ENCODE measurements around the gene POLR2L. TPM values are rescaled to one million over a fixed set of nuclear protein-coding genes. Genes with fewer than 3 reads are reported as not detected.
A peak's percentile ranks its signal among the peaks of the same experiment; 100 is the strongest.

The POLR2L gene
- polyA plus RNA-seq, 3 donors from 2014 or later: 139 to 200 (median 142) TPM

- peak; percentile 73 to 78 (median 77) for DNase-seq
- peaks cover 10 to 15% of the 10 kb centered on the region in 2 donors for H3K4me1 Mint-ChIP-seq
- H3K9me3 Mint-ChIP-seq: no peaks in the 10 kb centered on the region
- peak overlapping the region; percentile 92 to 97 (median 94) for H3K27ac Mint-ChIP-seq
- H3K27me3 Mint-ChIP-seq (ENCODE audit: low read depth in 3 of 3): peaks cover 0 to 5% (median 3%) of the 10 kb centered on the region in 3 donors
- H3K36me3 Mint-ChIP-seq: peaks cover 0 to 3% (median 0%) of the 10 kb centered on the region in 3 donors
- H3K4me3 Mint-ChIP-seq: peak overlapping the region; percentile 90 to 95 (median 92)
These were observed 46.4 kb downstream of the POLR2L start for GRCh38 chr11:795634-796564.

- H3K4me1 Mint-ChIP-seq: peaks cover 10 to 15% of the 10 kb centered on the region in 2 donors
- H3K27ac Mint-ChIP-seq: peak overlapping the region in 3 of 6 donors; percentile 36 to 95 (median 51)
- peaks cover 0 to 6% (median 3%) of the 10 kb centered on the region in 3 donors for H3K27me3 Mint-ChIP-seq (ENCODE audit: low read depth in 3 of 3)
- H3K36me3 Mint-ChIP-seq: peaks cover 0 to 3% (median 0%) of the 10 kb centered on the region in 3 donors
- no peaks in the 10 kb centered on the region for H3K9me3 Mint-ChIP-seq
- no peak for DNase-seq
- peak overlapping the region; percentile 25 to 92 (median 48) for H3K4me3 Mint-ChIP-seq
These were observed 47.3 kb downstream of the POLR2L start for GRCh38 chr11:794766-795633.

DNA sequence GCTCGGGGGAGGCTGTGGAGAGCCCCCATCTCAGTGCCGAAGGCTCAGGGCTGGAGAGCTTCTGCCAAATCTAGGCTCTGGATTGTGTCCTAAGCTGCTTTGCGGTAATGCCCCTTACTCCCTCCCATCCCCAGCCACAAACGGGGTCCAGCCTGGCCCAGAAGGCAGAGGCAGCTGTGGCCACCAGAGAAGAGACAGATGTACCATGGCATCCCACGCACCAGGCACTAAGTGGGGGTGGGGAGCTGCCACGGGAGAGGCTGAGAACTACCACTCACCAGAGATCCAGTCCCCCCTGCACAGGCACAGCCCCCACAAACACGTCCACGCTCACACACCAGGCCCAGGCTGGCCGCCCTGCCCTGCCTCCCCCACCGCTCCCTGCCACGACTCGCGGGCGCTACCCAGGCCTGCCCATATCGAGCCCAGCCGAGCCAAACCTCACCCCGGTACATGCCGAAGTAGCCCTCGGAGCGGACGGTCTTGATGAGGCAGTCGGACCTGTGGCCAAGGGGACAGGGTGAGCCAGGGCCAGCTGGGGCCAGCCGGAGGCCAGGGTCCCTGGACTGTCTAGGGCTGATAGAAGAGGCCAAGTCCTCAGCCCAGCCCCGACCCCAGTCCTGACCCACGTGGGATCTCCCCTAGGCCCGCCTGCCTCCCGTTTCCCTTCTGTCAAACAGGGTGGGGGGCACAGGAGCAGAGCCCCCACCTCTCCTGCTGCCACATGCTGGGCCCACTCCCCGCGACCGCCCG is 48.1 kb downstream of the POLR2L start:
- H3K4me1 Mint-ChIP-seq: peaks cover 10 to 16% of the 10 kb centered on the region in 2 donors
- peak overlapping the region in 2 of 5 donors; percentile 18 to 38 for H3K4me3 Mint-ChIP-seq
- H3K27ac Mint-ChIP-seq: peak overlapping the region in 1 of 6 donors; percentile 34
- H3K36me3 Mint-ChIP-seq: peaks cover 0 to 3% (median 0%) of the 10 kb centered on the region in 3 donors
- H3K27me3 Mint-ChIP-seq (ENCODE audit: low read depth in 3 of 3): peaks cover 0 to 6% (median 3%) of the 10 kb centered on the region in 3 donors
- no peaks in the 10 kb centered on the region for H3K9me3 Mint-ChIP-seq
- no peak for DNase-seq

DNA sequence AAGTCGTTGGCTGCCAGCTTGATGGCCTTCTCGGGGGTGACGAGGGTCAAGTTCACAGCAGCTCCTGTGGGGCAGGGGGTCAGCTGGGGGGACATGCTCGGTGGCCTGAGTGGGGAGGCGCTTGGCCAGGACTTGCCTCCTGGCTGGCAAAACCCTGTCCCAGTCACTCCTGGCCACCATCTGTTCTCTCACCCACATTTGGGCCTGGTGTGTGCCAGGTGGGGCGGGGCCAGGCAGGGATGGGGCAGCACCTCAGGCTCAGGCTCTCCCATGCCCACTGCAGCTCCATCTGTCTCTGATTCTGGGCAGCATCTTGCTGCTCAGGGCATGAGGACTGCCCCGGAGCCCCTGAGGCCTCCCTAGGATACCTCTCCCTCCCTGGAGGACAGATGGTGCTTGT is 48.8 kb downstream of the POLR2L start:
- no peak for DNase-seq
- peaks cover 0 to 3% (median 0%) of the 10 kb centered on the region in 3 donors for H3K36me3 Mint-ChIP-seq
- no peaks in the 10 kb centered on the region for H3K9me3 Mint-ChIP-seq
- peak overlapping the region in 1 of 6 donors; percentile 34 for H3K27ac Mint-ChIP-seq
- peak overlapping the region in 2 of 5 donors; percentile 14 to 27 for H3K4me3 Mint-ChIP-seq
- H3K4me1 Mint-ChIP-seq: peaks cover 10 to 16% of the 10 kb centered on the region in 2 donors
- peaks cover 2 to 6% (median 3%) of the 10 kb centered on the region in 3 donors for H3K27me3 Mint-ChIP-seq (ENCODE audit: low read depth in 3 of 3)

GRCh38 chr11:792873-793272 is 49.5 kb downstream of the POLR2L start:
- Mint-ChIP-seq H3K27me3 (ENCODE audit: low read depth in 3 of 3) (peaks cover 2 to 8% (median 3%) of the 10 kb centered on the region in 3 donors), H3K9me3 (no peaks in the 10 kb centered on the region)

GRCh38 chr11:792535-792821 is 49.9 kb downstream of the POLR2L start:
- H3K36me3 Mint-ChIP-seq: peaks cover 0 to 3% (median 0%) of the 10 kb centered on the region in 3 donors
- peaks cover 2 to 10% (median 3%) of the 10 kb centered on the region in 3 donors for H3K27me3 Mint-ChIP-seq (ENCODE audit: low read depth in 3 of 3)

More at GRCh38 chr11:792873-793272, 49.5 kb downstream of the POLR2L start:
- peaks cover 0 to 3% (median 0%) of the 10 kb centered on the region in 3 donors for H3K36me3 Mint-ChIP-seq
- no peak for DNase-seq
- H3K27ac Mint-ChIP-seq: no peak overlapping the region
- H3K4me3 Mint-ChIP-seq: no peak overlapping the region
- H3K4me1 Mint-ChIP-seq: peaks cover 10 to 16% of the 10 kb centered on the region in 2 donors

DNA sequence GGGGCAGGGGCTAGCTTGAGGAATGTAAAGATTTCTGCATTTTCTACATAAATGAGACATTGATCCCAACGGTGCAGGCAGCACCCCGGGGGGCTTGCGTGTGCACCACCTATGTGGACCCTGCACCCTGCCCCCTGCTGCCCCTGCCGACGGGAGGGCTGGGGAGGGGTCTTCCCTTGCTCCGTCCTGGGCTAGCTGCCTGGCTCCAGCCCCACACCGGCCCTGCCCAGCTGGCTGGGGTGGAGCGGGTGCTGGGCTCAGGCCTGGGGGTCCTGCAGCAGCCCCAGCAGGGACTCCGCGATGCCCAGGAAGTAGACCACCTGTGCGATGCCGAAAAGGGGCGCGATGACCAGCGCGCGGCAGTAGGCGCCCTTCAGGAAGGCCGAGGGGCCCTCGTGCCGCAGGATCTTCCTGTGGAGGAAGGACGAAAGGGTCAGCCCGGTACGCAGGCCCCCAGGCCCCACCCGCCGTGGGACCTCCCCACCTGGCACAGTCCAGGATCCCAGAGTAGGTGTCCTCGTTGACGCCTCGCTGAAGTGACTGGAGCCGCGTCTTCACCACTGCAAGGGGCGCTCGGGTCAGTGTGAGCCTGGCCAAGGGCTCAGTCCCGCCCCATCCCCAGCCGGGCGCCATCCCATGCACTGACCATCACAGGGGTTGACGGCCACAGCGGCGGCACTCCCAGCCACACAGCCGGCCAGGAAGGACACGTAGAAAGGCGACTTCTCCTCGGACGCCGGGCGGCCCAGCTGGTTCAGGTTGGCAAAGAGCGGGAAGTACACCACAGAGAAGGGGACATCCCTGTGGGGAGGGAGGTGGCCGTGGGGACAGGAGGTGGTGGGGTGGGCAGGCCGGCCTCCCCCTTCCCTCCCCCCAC is 50.4 kb downstream of the POLR2L start:
- peaks cover 10 to 12% of the 10 kb centered on the region in 2 donors for H3K4me1 Mint-ChIP-seq
- no peak for DNase-seq
- H3K36me3 Mint-ChIP-seq: peaks cover 0 to 3% (median 0%) of the 10 kb centered on the region in 3 donors
- peaks cover 0 to 6% (median 2%) of the 10 kb centered on the region in 3 donors for H3K27me3 Mint-ChIP-seq (ENCODE audit: low read depth in 3 of 3)
- H3K27ac Mint-ChIP-seq: no peak overlapping the region
- H3K9me3 Mint-ChIP-seq: no peaks in the 10 kb centered on the region
- no peak overlapping the region for H3K4me3 Mint-ChIP-seq

More at GRCh38 chr11:792535-792821, 49.9 kb downstream of the POLR2L start:
- Mint-ChIP-seq H3K4me1 (peaks cover 10 to 16% of the 10 kb centered on the region in 2 donors), H3K9me3 (no peaks in the 10 kb centered on the region), H3K4me3 (no peak overlapping the region), H3K27ac (no peak overlapping the region)
- no peak for DNase-seq

- Mint-ChIP-seq H3K4me3 (no peak overlapping the region), H3K9me3 (no peaks in the 10 kb centered on the region), H3K36me3 (peaks cover 0 to 3% (median 0%) of the 10 kb centered on the region in 3 donors), H3K27me3 (ENCODE audit: low read depth in 3 of 3) (peaks cover 0 to 5% (median 2%) of the 10 kb centered on the region in 3 donors), H3K27ac (peak overlapping the region in 2 of 6 donors; percentile 49 to 65), H3K4me1 (peaks cover 2 to 3% of the 10 kb centered on the region in 2 donors)
- no peak for DNase-seq
These were observed 51.4 kb downstream of the POLR2L start for GRCh38 chr11:790721-791564.

GRCh38 chr11:789943-790342 is 52.4 kb downstream of the POLR2L start, which contains the start of gene CEND1:
Gene CEND1, minus strand, starts transcription at chr11:790090. Its CDS starts 1,514 bp downstream, at chr11:788576.
- Mint-ChIP-seq H3K4me1 (peaks cover 0 to 4% of the 10 kb centered on the region in 2 donors), H3K9me3 (no peaks in the 10 kb centered on the region), H3K27me3 (ENCODE audit: low read depth in 3 of 3) (peaks cover 0 to 5% (median 2%) of the 10 kb centered on the region in 3 donors), H3K36me3 (peaks cover 0 to 3% (median 0%) of the 10 kb centered on the region in 3 donors), H3K27ac (no peak within 1 kb of the TSS), H3K4me3 (no peak within 1 kb of the TSS)
- DNase-seq: no peak
